ENCODE measurements around the gene SLC29A1.

Gene SLC29A1

GRCh38 chr6:44203955-44204354 is 19.4 kb upstream of the SLC29A1 start:
- Histone ChIP-seq H3K9me3 (ENCODE audit: insufficient read depth, low read length, severe bottlenecking) (no peaks in the 10 kb centered on the region), H4K20me1 (ENCODE audit: insufficient read depth, low read length) (peaks cover 5% of the 10 kb centered on the region; the same call in 1 of the 2 replicates), H3K79me2 (ENCODE audit: insufficient read depth, low read length) (no peaks in the 10 kb centered on the region), H3K36me3 (ENCODE audit: insufficient read depth, low read length) (no peaks in the 10 kb centered on the region), H3K4me1 (ENCODE audit: insufficient read depth, low read length) (no peaks in the 10 kb centered on the region), H2AFZ (ENCODE audit: low read depth, low read length) (no peak overlapping the region), H3K27me3 (ENCODE audit: insufficient read depth, low read length, poor library complexity) (peaks cover 8% of the 10 kb centered on the region), H3K4me3 (ENCODE audit: low read depth in 1 of 2, low read length in 2 of 2) (no peak overlapping the region), H3K9ac (ENCODE audit: low read depth, low read length) (no peak overlapping the region), H3K4me2 (ENCODE audit: insufficient read depth, low read length) (no peak overlapping the region), H3K27ac (ENCODE audit: low read length) (no peak overlapping the region)
- no peak for ATAC-seq (ENCODE audit: insufficient read depth, low read depth)
- no peak for DNase-seq
- TF ChIP-seq EZH2 (IDR thresholded peaks at IDR 0.05; ENCODE audit: borderline replicate concordance, low read depth, low read length, severe bottlenecking) (no peak), CTCF (IDR thresholded peaks at IDR 0.05; ENCODE audit: borderline replicate concordance, extremely low read depth, low read length, poor library complexity, severe bottlenecking) (no peak)

GRCh38 chr6:44207966-44208365 is 15.4 kb upstream of the SLC29A1 start:
- Histone ChIP-seq H3K27ac (ENCODE audit: low read length) (no peak overlapping the region), H3K4me1 (ENCODE audit: insufficient read depth, low read length) (no peaks in the 10 kb centered on the region), H3K4me3 (ENCODE audit: low read depth in 1 of 2, low read length in 2 of 2) (no peak overlapping the region), H3K36me3 (ENCODE audit: insufficient read depth, low read length) (no peaks in the 10 kb centered on the region), H2AFZ (ENCODE audit: low read depth, low read length) (no peak overlapping the region), H3K9ac (ENCODE audit: low read depth, low read length) (no peak overlapping the region), H3K9me3 (ENCODE audit: insufficient read depth, low read length, severe bottlenecking) (no peaks in the 10 kb centered on the region), H3K4me2 (ENCODE audit: insufficient read depth, low read length) (no peak overlapping the region), H3K79me2 (ENCODE audit: insufficient read depth, low read length) (no peaks in the 10 kb centered on the region), H3K27me3 (ENCODE audit: insufficient read depth, low read length, poor library complexity) (peaks cover 5% of the 10 kb centered on the region), H4K20me1 (ENCODE audit: insufficient read depth, low read length) (no peaks in the 10 kb centered on the region)
- DNase-seq: no peak
- ATAC-seq (ENCODE audit: insufficient read depth, low read depth): no peak
- no peak for TF ChIP-seq CTCF (IDR thresholded peaks at IDR 0.05; ENCODE audit: borderline replicate concordance, extremely low read depth, low read length, poor library complexity, severe bottlenecking)
- no peak for TF ChIP-seq EZH2 (IDR thresholded peaks at IDR 0.05; ENCODE audit: borderline replicate concordance, low read depth, low read length, severe bottlenecking)

- Histone ChIP-seq H3K27me3 (ENCODE audit: insufficient read depth, low read length, poor library complexity) (peaks cover 8% of the 10 kb centered on the region), H3K4me3 (ENCODE audit: low read depth in 1 of 2, low read length in 2 of 2) (no peak overlapping the region), H3K4me2 (ENCODE audit: insufficient read depth, low read length) (no peak overlapping the region), H3K9ac (ENCODE audit: low read depth, low read length) (no peak overlapping the region), H3K36me3 (ENCODE audit: insufficient read depth, low read length) (no peaks in the 10 kb centered on the region), H3K9me3 (ENCODE audit: insufficient read depth, low read length, severe bottlenecking) (no peaks in the 10 kb centered on the region), H2AFZ (ENCODE audit: low read depth, low read length) (no peak overlapping the region), H3K4me1 (ENCODE audit: insufficient read depth, low read length) (no peaks in the 10 kb centered on the region), H3K79me2 (ENCODE audit: insufficient read depth, low read length) (no peaks in the 10 kb centered on the region), H4K20me1 (ENCODE audit: insufficient read depth, low read length) (no peaks in the 10 kb centered on the region), H3K27ac (ENCODE audit: low read length) (no peak overlapping the region)
- TF ChIP-seq CTCF (IDR thresholded peaks at IDR 0.05; ENCODE audit: borderline replicate concordance, extremely low read depth, low read length, poor library complexity, severe bottlenecking): no peak
- TF ChIP-seq EZH2 (IDR thresholded peaks at IDR 0.05; ENCODE audit: borderline replicate concordance, low read depth, low read length, severe bottlenecking): no peak
- no peak for DNase-seq
- ATAC-seq (ENCODE audit: insufficient read depth, low read depth): no peak
Observed at GRCh38 chr6:44211284-44211683, 12.1 kb upstream of the SLC29A1 start.

GRCh38 chr6:44214307-44214706 is 9.1 kb upstream of the SLC29A1 start:
- Histone ChIP-seq H3K27ac (ENCODE audit: low read length) (no peak overlapping the region), H3K27me3 (ENCODE audit: insufficient read depth, low read length, poor library complexity) (peaks cover 27% of the 10 kb centered on the region), H3K4me1 (ENCODE audit: insufficient read depth, low read length) (peaks cover 4% of the 10 kb centered on the region), H3K9me3 (ENCODE audit: insufficient read depth, low read length, severe bottlenecking) (no peaks in the 10 kb centered on the region), H4K20me1 (ENCODE audit: insufficient read depth, low read length) (no peaks in the 10 kb centered on the region), H3K4me2 (ENCODE audit: insufficient read depth, low read length) (no peak overlapping the region), H2AFZ (ENCODE audit: low read depth, low read length) (no peak overlapping the region), H3K4me3 (ENCODE audit: low read depth in 1 of 2, low read length in 2 of 2) (no peak overlapping the region), H3K79me2 (ENCODE audit: insufficient read depth, low read length) (no peaks in the 10 kb centered on the region), H3K36me3 (ENCODE audit: insufficient read depth, low read length) (no peaks in the 10 kb centered on the region), H3K9ac (ENCODE audit: low read depth, low read length) (no peak overlapping the region)
- TF ChIP-seq EZH2 (IDR thresholded peaks at IDR 0.05; ENCODE audit: borderline replicate concordance, low read depth, low read length, severe bottlenecking) (no peak), CTCF (IDR thresholded peaks at IDR 0.05; ENCODE audit: borderline replicate concordance, extremely low read depth, low read length, poor library complexity, severe bottlenecking) (no peak)
- no peak for ATAC-seq (ENCODE audit: insufficient read depth, low read depth)
- no peak for DNase-seq

All from DND-41 (cell line).